ENCODE measurements around the gene MED27.

Gene MED27

GRCh38 chr9:131885144-131885609 lies 194.5 kb downstream of the MED27 start:
- TF ChIP-seq EP300 (IDR thresholded peaks at IDR 0.05; ENCODE audit: borderline replicate concordance) = no peak

GRCh38 chr9:131884222-131884621 lies 195.4 kb downstream of the MED27 start:
- TF ChIP-seq ZBTB7A (IDR thresholded peaks at IDR 0.05; ENCODE audit: low read depth) (no peak), CREB1 (IDR thresholded peaks at IDR 0.05; ENCODE audit: low read depth) (no peak), TEAD4 (IDR thresholded peaks at IDR 0.05) (no peak), EP300 (IDR thresholded peaks at IDR 0.05; ENCODE audit: borderline replicate concordance) (no peak), NFIC (IDR thresholded peaks at IDR 0.05) (no peak)

GRCh38 chr9:131880833-131881583 lies 198.7 kb downstream of the MED27 start:
- TF ChIP-seq ZBTB7A (IDR thresholded peaks at IDR 0.05; ENCODE audit: low read depth) = no peak
- no peak for TF ChIP-seq REST (IDR thresholded peaks at IDR 0.05; ENCODE audit: low read depth)
- TF ChIP-seq EP300 (IDR thresholded peaks at IDR 0.05; ENCODE audit: borderline replicate concordance) = no peak
- no peak for TF ChIP-seq FOXM1 (IDR thresholded peaks at IDR 0.05; ENCODE audit: borderline replicate concordance, low read depth)
- no peak for TF ChIP-seq USF1 (IDR thresholded peaks at IDR 0.05)
- TF ChIP-seq MAX (IDR thresholded peaks at IDR 0.05) = no peak
- TF ChIP-seq CEBPB (IDR thresholded peaks at IDR 0.05) = no peak
- no peak for TF ChIP-seq TCF12 (IDR thresholded peaks at IDR 0.05; ENCODE audit: low read depth)
- no peak for TF ChIP-seq CREB1 (IDR thresholded peaks at IDR 0.05; ENCODE audit: low read depth)
- no peak for TF ChIP-seq EGR1 (IDR thresholded peaks at IDR 0.05)
- no peak for TF ChIP-seq TAF1 (IDR thresholded peaks at IDR 0.05; ENCODE audit: low read depth)
- no peak for TF ChIP-seq YY1 (IDR thresholded peaks at IDR 0.05; ENCODE audit: low read depth)
- TF ChIP-seq NFIC (IDR thresholded peaks at IDR 0.05) = no peak
- no peak for TF ChIP-seq TEAD4 (IDR thresholded peaks at IDR 0.05)
- no peak for TF ChIP-seq RAD21 (IDR thresholded peaks at IDR 0.05; ENCODE audit: low read depth)

- TF ChIP-seq TCF12 (IDR thresholded peaks at IDR 0.05; ENCODE audit: low read depth) (no peak), TAF1 (IDR thresholded peaks at IDR 0.05; ENCODE audit: low read depth) (no peak), CEBPB (IDR thresholded peaks at IDR 0.05) (no peak), RAD21 (IDR thresholded peaks at IDR 0.05; ENCODE audit: low read depth) (no peak), TEAD4 (IDR thresholded peaks at IDR 0.05) (no peak), USF1 (IDR thresholded peaks at IDR 0.05) (no peak), REST (IDR thresholded peaks at IDR 0.05; ENCODE audit: low read depth) (no peak), EP300 (IDR thresholded peaks at IDR 0.05; ENCODE audit: borderline replicate concordance) (no peak), MAX (IDR thresholded peaks at IDR 0.05) (no peak), EGR1 (IDR thresholded peaks at IDR 0.05) (no peak)
These were observed 199.8 kb downstream of the MED27 start for GRCh38 chr9:131879911-131880290.

- TF ChIP-seq CREB1 (IDR thresholded peaks at IDR 0.05; ENCODE audit: low read depth) = no peak
- TF ChIP-seq MAX (IDR thresholded peaks at IDR 0.05) = no peak
- TF ChIP-seq EP300 (IDR thresholded peaks at IDR 0.05; ENCODE audit: borderline replicate concordance) = no peak
- TF ChIP-seq REST (IDR thresholded peaks at IDR 0.05; ENCODE audit: low read depth) = no peak
- no peak for TF ChIP-seq EGR1 (IDR thresholded peaks at IDR 0.05)
- TF ChIP-seq ZBTB7A (IDR thresholded peaks at IDR 0.05; ENCODE audit: low read depth) = no peak
- TF ChIP-seq FOXM1 (IDR thresholded peaks at IDR 0.05; ENCODE audit: borderline replicate concordance, low read depth) = no peak
- no peak for TF ChIP-seq TAF1 (IDR thresholded peaks at IDR 0.05; ENCODE audit: low read depth)
- no peak for TF ChIP-seq RAD21 (IDR thresholded peaks at IDR 0.05; ENCODE audit: low read depth)
- no peak for TF ChIP-seq USF1 (IDR thresholded peaks at IDR 0.05)
- no peak for TF ChIP-seq NFIC (IDR thresholded peaks at IDR 0.05)
- TF ChIP-seq TCF12 (IDR thresholded peaks at IDR 0.05; ENCODE audit: low read depth) = no peak
- TF ChIP-seq YY1 (IDR thresholded peaks at IDR 0.05; ENCODE audit: low read depth) = no peak
- TF ChIP-seq CEBPB (IDR thresholded peaks at IDR 0.05) = no peak
- no peak for TF ChIP-seq TEAD4 (IDR thresholded peaks at IDR 0.05)
These were observed 200.3 kb downstream of the MED27 start for GRCh38 chr9:131879181-131879910.

Measured in Ishikawa (cell line).